Astrocyte (in vitro differentiated cells and primary cell): ENCODE measurements around the gene ACTN4.

Source experiments
- CTCF ChIP-seq: IDR thresholded peaks from 2 replicates; pipeline ENCODE4 v1.5.1; 2011; ENCODE audit warnings: low read depth, mild to moderate bottlenecking, inconsistent platforms, low read length, moderate library complexity; ENCODE audit not compliant: insufficient read depth
- EZH2 ChIP-seq: IDR thresholded peaks from 2 replicates; pipeline ENCODE4 v1.6.1; 2012; ENCODE audit warnings: mild to moderate bottlenecking, low read length, inconsistent platforms; ENCODE audit not compliant: insufficient read depth

GRCh38 chr19:38684862-38685665, 37.6 kb downstream of the ACTN4 start:
- TF ChIP-seq CTCF, result no peak
- TF ChIP-seq EZH2, result no peak
